IPS-15b (cell line): ENCODE results near the gene PPFIA1.

Experiments used
- H3K27me3 ChIP-seq: one replicate; pipeline ENCODE4 v1.6.1; 2013; ENCODE audit warnings: low read length; ENCODE audit not compliant: control insufficient read depth, insufficient read depth
- H3K36me3 ChIP-seq: one replicate; pipeline ENCODE4 v1.6.1; 2013; ENCODE audit warnings: low read length; ENCODE audit not compliant: control insufficient read depth, insufficient read depth
- H3K4me1 ChIP-seq: one replicate; pipeline ENCODE4 v1.6.1; 2013; ENCODE audit warnings: mild to moderate bottlenecking, low read length; ENCODE audit not compliant: control insufficient read depth, insufficient read depth
- H3K4me3 ChIP-seq: one replicate; pipeline ENCODE4 v1.5.1; 2013; ENCODE audit warnings: low read depth, low read length
- H3K9ac ChIP-seq: one replicate; pipeline ENCODE4 v1.6.1; 2013; ENCODE audit warnings: low read depth, mild to moderate bottlenecking, low read length
- H3K9me3 ChIP-seq: one replicate; pipeline ENCODE4 v1.6.1; 2013; ENCODE audit warnings: mild to moderate bottlenecking, low read length; ENCODE audit not compliant: control insufficient read depth, insufficient read depth

Gene PPFIA1

GRCh38 chr11:70352100-70352499 lies 81.6 kb downstream of the PPFIA1 start:
- peaks cover 45% of the 10 kb centered on the region for H3K36me3 ChIP-seq
- H3K9me3 ChIP-seq, result no peaks in the 10 kb centered on the region

GRCh38 chr11:70352601-70353000 lies 82.1 kb downstream of the PPFIA1 start:
- peaks cover 41% of the 10 kb centered on the region for H3K36me3 ChIP-seq
- H3K9me3 ChIP-seq, result no peaks in the 10 kb centered on the region
- H3K9ac ChIP-seq, result no peak overlapping the region
- H3K4me3 ChIP-seq, result no peak overlapping the region
- no peaks in the 10 kb centered on the region for H3K4me1 ChIP-seq
- H3K27me3 ChIP-seq, result no peaks in the 10 kb centered on the region

More at GRCh38 chr11:70352100-70352499, 81.6 kb downstream of the PPFIA1 start:
- H3K4me3 ChIP-seq, result no peak overlapping the region
- no peaks in the 10 kb centered on the region for H3K4me1 ChIP-seq
- H3K27me3 ChIP-seq, result no peaks in the 10 kb centered on the region
- H3K9ac ChIP-seq, result no peak overlapping the region

DNA sequence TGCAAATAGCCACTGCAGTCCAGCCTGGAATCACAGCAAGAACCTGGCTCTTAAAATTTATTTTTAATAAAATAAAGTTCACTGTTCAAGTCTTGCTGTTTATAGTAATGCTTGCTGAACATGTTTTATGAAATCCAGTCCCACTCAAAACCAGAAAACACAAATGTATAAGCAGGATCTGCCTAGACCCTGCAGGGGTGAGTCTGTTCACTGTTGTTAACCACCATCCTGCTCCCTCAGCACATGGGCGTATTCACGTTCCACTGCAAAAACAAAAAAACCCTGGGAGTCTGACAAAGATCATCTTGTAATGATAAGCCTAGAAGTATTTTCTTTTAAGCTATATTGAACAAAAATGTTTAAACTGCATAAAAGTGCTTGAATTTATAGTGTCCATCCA lies 82.8 kb downstream of the PPFIA1 start:
- H3K36me3 ChIP-seq, result peaks cover 38% of the 10 kb centered on the region
- no peaks in the 10 kb centered on the region for H3K9me3 ChIP-seq
- no peaks in the 10 kb centered on the region for H3K4me1 ChIP-seq
- no peaks in the 10 kb centered on the region for H3K27me3 ChIP-seq
- no peak overlapping the region for H3K4me3 ChIP-seq
- no peak overlapping the region for H3K9ac ChIP-seq

- Histone ChIP-seq H3K9ac (no peak overlapping the region), H3K9me3 (no peaks in the 10 kb centered on the region), H3K27me3 (no peaks in the 10 kb centered on the region), H3K4me3 (no peak overlapping the region), H3K4me1 (no peaks in the 10 kb centered on the region), H3K36me3 (peaks cover 38% of the 10 kb centered on the region)
These were observed 83.5 kb downstream of the PPFIA1 start for GRCh38 chr11:70353900-70354568.

- H3K4me3 ChIP-seq, result no peak overlapping the region
- no peak overlapping the region for H3K9ac ChIP-seq
- no peaks in the 10 kb centered on the region for H3K27me3 ChIP-seq
- no peaks in the 10 kb centered on the region for H3K9me3 ChIP-seq
- peaks cover 39% of the 10 kb centered on the region for H3K36me3 ChIP-seq
- H3K4me1 ChIP-seq, result no peaks in the 10 kb centered on the region
These were observed 84.1 kb downstream of the PPFIA1 start for GRCh38 chr11:70354629-70355028.

GRCh38 chr11:70358753-70359152 lies 88.3 kb downstream of the PPFIA1 start:
- H3K4me3 ChIP-seq, result no peak overlapping the region
- H3K9me3 ChIP-seq, result no peaks in the 10 kb centered on the region
- peaks cover 59% of the 10 kb centered on the region for H3K36me3 ChIP-seq
- H3K9ac ChIP-seq, result no peak overlapping the region
- no peaks in the 10 kb centered on the region for H3K4me1 ChIP-seq
- H3K27me3 ChIP-seq, result no peaks in the 10 kb centered on the region

- Histone ChIP-seq H3K9me3 (no peaks in the 10 kb centered on the region), H3K4me1 (no peaks in the 10 kb centered on the region), H3K4me3 (no peak overlapping the region), H3K27me3 (no peaks in the 10 kb centered on the region), H3K9ac (no peak overlapping the region), H3K36me3 (peaks cover 58% of the 10 kb centered on the region)
These were observed 89.1 kb downstream of the PPFIA1 start for GRCh38 chr11:70359451-70360205.

- no peak overlapping the region for H3K4me3 ChIP-seq
- H3K9me3 ChIP-seq, result no peaks in the 10 kb centered on the region
- H3K36me3 ChIP-seq, result peaks cover 59% of the 10 kb centered on the region
- no peak overlapping the region for H3K9ac ChIP-seq
- no peaks in the 10 kb centered on the region for H3K4me1 ChIP-seq
- no peaks in the 10 kb centered on the region for H3K27me3 ChIP-seq
These were observed 89.7 kb downstream of the PPFIA1 start for GRCh38 chr11:70360211-70360610.

GRCh38 chr11:70364178-70364577 lies 93.7 kb downstream of the PPFIA1 start:
- no peak overlapping the region for H3K4me3 ChIP-seq
- H3K27me3 ChIP-seq, result no peaks in the 10 kb centered on the region
- H3K36me3 ChIP-seq, result peaks cover 45% of the 10 kb centered on the region
- H3K9ac ChIP-seq, result no peak overlapping the region
- H3K9me3 ChIP-seq, result no peaks in the 10 kb centered on the region
- H3K4me1 ChIP-seq, result no peaks in the 10 kb centered on the region

GRCh38 chr11:70364745-70365543 lies 94.5 kb downstream of the PPFIA1 start:
- Histone ChIP-seq H3K27me3 (no peaks in the 10 kb centered on the region), H3K4me3 (no peak overlapping the region), H3K9me3 (no peaks in the 10 kb centered on the region), H3K4me1 (no peaks in the 10 kb centered on the region), H3K9ac (no peak overlapping the region), H3K36me3 (peaks cover 39% of the 10 kb centered on the region)

- no peaks in the 10 kb centered on the region for H3K4me1 ChIP-seq
- H3K4me3 ChIP-seq, result no peak overlapping the region
- no peak overlapping the region for H3K9ac ChIP-seq
- no peaks in the 10 kb centered on the region for H3K27me3 ChIP-seq
- H3K36me3 ChIP-seq, result peaks cover 37% of the 10 kb centered on the region
- H3K9me3 ChIP-seq, result no peaks in the 10 kb centered on the region
These were observed 95.0 kb downstream of the PPFIA1 start for GRCh38 chr11:70365544-70365927.
